Spleen (tissue), 3 donors: ENCODE measurements around the gene GLP1R.

Experiments used
- POLR2A ChIP-seq, 3 donors: fragments of 450-650 bp; IDR thresholded peaks; one replicate each; pipeline ENCODE4 v1.5.1; 2017; ENCODE audit warnings: antibody characterized with exemption in 3 of 3, mild to moderate bottlenecking in 1 of 3
- POLR2AphosphoS5 ChIP-seq, 3 donors: sonication (generic); formaldehyde crosslinking; IDR thresholded peaks; one replicate each; pipeline ENCODE4 v1.5.1; 2017; ENCODE audit warnings: antibody characterized with exemption in 3 of 3

DNA sequence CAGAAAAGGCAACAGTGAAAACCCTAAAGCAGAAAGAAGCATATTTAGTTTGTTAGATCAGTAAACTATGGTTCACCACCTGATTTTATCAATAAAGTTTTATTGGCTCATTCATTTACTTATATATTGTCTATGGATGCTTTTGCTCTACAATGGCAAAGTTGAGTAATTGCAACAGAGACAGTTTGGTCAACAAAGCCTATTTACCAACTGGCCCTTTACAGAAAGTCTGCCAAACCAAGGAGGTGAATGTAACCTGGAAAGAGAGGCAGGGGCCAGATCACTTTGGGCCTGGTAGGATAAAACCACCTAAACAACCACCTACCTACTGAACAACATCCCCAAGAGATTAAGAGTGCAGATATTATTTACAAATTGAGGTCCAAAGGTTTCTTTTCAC lies 47.0 kb downstream of the GLP1R start:
- no peak for TF ChIP-seq POLR2AphosphoS5 (IDR thresholded peaks at IDR 0.05)
- TF ChIP-seq POLR2A (IDR thresholded peaks at IDR 0.05): no peak
